GM12874 (cell line): ENCODE results near the gene NSG1.

Experiments
- TF ChIP-seq, protein P1 (sequence below): IDR thresholded peaks from 2 replicates; pipeline ENCODE4 v1.5.1; 2011; ENCODE audit warnings: low read depth, mild to moderate bottlenecking, control low read depth, low read length, moderate library complexity; ENCODE audit not compliant: insufficient read depth

NSG1 gene

DNA sequence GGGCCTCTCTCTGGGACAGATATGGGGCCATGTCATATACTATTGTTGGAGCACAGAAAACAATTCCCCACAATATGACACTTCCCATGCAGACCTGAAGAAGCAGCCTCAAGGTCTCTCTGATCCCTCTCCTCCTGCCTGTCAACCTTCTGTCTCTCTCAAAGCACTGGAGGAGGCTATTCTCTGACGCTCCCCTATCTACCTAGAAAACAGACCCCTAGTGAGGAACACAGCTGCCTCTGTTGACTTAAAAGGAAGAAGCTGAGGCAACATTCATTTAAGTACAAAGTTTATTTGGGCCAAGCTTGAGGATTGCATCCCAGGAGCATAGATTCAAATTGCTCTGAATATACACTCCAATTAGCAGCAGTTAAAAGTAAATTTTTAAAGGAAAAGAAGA, 39.3 kb upstream of the NSG1 start:
- TF ChIP-seq, protein P1, sequence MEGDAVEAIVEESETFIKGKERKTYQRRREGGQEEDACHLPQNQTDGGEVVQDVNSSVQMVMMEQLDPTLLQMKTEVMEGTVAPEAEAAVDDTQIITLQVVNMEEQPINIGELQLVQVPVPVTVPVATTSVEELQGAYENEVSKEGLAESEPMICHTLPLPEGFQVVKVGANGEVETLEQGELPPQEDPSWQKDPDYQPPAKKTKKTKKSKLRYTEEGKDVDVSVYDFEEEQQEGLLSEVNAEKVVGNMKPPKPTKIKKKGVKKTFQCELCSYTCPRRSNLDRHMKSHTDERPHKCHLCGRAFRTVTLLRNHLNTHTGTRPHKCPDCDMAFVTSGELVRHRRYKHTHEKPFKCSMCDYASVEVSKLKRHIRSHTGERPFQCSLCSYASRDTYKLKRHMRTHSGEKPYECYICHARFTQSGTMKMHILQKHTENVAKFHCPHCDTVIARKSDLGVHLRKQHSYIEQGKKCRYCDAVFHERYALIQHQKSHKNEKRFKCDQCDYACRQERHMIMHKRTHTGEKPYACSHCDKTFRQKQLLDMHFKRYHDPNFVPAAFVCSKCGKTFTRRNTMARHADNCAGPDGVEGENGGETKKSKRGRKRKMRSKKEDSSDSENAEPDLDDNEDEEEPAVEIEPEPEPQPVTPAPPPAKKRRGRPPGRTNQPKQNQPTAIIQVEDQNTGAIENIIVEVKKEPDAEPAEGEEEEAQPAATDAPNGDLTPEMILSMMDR, result no peak

DNA sequence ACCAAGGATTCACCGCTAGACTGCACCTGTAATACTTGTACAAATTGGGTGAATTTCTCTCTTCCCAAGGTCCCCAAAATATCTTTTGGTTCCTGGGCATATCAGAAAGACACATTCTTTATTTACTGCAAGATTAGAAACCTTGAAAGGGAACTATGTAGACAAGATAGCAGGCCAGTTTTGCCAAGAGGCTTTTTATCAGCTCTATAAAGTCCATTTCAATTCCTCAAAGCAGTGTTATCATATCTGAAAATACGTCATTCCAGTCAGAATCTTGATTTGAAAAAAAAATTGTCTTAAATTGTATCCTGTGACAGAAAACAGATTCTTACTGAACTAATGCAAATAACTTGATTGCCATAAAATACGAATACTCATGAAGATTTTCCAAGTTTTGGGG, 37.0 kb upstream of the NSG1 start:
- TF ChIP-seq, protein P1, result no peak

DNA sequence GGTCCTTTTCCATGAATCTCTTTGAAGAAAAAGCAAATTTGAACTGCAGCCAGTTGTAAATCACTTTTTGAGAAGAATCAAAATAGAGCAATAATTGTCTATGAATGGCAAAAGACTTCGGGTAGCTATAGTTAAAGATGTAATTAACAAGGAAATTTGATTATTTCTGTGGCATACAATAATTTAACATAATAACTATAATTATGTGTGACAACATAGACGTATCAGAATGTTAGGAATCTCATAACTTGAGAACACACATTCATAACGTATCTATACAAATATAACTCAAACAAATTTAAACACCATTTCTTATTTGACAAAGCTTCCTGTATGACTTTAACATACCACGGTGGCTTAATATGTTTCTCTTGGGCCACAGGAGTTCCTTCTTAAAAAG, 36.0 kb upstream of the NSG1 start:
- TF ChIP-seq, protein P1, result no peak

DNA sequence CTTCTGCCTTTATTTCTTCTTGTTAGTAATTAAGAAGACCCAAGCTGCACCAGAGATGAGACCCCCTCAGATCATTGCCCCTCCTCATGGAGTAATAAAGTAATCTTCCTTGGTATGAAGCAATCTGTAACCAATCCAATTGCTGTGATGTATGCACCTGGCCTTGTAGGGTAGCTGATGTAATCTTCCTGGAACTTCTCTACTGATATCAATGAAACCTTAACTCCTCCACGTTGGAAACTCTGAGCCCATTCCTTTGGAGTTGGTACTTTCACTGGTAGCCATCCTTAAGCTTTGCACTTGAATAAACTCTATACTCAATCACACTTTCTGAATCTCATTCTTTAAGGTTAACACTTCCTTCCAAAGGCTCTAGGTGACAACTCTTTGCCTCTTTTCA, 31.6 kb upstream of the NSG1 start:
- TF ChIP-seq, protein P1, result no peak

DNA sequence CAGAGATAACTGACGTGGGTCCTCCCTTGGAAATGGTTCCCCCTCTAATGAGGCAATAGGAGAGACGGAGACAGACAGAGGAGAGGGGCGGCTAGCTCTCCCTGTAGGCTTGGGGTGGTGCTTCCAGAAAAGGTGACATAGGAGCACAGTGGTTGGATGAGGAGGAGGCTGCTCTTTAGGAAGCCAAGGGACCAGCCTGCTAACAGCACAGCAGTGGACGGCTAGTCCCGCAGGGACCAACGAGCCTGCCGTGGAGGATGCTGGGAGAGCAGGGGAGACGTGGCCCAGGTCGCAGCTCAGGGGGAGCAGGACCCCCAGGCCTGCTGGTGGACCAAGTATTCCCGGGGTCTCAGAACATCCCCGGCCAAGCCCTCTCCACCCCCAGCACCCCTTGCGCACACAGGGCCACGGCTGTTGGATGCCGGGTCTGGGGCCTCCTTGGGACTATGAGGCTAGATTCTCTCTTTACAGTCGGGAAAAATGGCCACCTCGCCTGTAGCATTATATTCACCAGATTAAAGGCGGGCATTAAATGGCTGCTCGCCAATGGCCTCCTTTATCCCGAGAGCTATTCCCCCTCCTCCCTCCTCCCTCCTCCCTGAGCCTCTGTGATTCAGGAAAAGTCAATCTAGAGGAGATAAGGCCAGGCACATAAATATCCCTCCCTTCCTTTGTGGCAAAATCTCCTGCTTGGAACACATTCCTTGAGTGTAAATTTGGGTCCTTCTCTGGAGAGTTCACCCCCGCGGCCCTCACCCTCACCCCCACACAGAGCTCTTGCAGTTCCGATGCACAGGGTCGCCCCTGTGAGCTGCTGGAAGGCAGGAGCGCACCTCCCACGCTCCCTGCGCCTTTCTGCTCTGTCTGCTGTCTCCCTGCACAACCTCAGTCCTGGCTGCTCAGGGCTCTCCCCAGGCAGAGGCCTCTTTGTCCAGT, 30.5 kb upstream of the NSG1 start:
- TF ChIP-seq, protein P1, result no peak

DNA sequence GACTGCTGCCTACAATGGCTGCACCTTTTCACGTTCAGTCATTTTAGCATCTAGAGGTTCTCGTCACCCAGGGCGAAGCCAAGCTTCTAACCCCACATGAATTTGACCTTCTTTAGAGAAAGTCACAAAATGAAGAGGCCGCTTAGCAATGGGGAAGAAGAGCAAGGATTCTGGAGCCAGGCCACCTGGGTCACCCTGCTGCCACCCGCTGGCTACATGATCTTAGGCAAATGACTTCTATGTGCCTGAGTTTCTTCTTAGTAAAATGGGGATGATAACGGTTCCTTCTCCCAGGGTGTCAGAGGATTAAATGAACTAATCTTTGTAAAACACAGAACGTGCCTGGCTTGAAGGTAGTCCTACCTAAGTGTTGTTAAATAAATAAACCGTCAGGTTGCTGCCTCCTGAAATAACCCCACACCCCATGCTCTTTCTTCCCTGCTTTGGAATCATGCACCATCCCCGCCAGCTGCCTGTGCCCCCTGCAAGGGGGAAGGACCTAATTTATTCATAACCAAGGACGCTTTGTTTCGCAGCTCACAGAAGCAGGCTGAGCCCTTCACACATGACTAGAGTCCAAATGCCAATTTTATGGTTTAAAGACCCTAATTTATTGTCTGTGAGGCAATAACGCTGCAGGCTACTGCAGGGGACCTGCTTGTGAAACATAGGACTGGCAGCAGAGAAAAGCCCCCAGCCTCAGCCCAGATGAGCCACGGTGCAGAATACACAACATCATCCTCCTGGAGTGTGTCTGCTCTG, 28.6 kb upstream of the NSG1 start:
- TF ChIP-seq, protein P1, result no peak

DNA sequence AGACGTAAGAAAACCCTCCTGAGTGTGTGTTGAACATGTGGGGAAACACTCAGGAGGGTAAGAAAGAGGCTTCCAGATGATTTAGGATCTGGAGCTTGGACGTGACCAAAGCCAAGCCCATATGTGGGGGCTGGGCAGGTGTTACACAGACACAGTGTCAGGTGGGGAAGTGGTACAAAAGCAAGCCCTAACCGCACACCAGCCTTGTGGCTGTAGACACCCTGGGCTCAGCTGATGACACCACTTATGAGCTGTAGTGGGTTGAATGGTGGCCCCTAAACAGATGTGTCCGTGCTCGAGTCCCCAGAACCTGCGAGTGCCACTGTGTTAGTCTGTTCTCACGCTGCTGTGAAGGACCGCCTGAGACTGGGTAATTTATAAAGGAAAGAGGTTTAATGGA, 25.0 kb upstream of the NSG1 start:
- TF ChIP-seq, protein P1, result no peak
